ENCODE data around the gene TNFSF13.
A peak's percentile ranks its signal among the peaks of the same experiment; 100 is the strongest.

The TNFSF13 gene

GRCh38 chr17:7562208-7562605 is 3.7 kb downstream of the TNFSF13 start:
- no peak for DNase-seq (ENCODE audit: extremely low read depth, low read depth)
- H3K4me3 ChIP-seq (replicated peaks; ENCODE audit: low read depth, low read length) = peak overlapping the region; percentile 89
- TF ChIP-seq, protein P1, sequence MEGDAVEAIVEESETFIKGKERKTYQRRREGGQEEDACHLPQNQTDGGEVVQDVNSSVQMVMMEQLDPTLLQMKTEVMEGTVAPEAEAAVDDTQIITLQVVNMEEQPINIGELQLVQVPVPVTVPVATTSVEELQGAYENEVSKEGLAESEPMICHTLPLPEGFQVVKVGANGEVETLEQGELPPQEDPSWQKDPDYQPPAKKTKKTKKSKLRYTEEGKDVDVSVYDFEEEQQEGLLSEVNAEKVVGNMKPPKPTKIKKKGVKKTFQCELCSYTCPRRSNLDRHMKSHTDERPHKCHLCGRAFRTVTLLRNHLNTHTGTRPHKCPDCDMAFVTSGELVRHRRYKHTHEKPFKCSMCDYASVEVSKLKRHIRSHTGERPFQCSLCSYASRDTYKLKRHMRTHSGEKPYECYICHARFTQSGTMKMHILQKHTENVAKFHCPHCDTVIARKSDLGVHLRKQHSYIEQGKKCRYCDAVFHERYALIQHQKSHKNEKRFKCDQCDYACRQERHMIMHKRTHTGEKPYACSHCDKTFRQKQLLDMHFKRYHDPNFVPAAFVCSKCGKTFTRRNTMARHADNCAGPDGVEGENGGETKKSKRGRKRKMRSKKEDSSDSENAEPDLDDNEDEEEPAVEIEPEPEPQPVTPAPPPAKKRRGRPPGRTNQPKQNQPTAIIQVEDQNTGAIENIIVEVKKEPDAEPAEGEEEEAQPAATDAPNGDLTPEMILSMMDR (IDR thresholded peaks at IDR 0.05; ENCODE audit: low read depth, low read length, missing control alignments) = no peak

- H3K4me3 ChIP-seq (replicated peaks; ENCODE audit: low read depth, low read length) = peak overlapping the region; percentile 89
- no peak for DNase-seq (ENCODE audit: extremely low read depth, low read depth)
- TF ChIP-seq, protein P1 (IDR thresholded peaks at IDR 0.05; ENCODE audit: low read depth, low read length, missing control alignments) = no peak
Measured at GRCh38 chr17:7563115-7563869, 4.7 kb downstream of the TNFSF13 start.

DNA sequence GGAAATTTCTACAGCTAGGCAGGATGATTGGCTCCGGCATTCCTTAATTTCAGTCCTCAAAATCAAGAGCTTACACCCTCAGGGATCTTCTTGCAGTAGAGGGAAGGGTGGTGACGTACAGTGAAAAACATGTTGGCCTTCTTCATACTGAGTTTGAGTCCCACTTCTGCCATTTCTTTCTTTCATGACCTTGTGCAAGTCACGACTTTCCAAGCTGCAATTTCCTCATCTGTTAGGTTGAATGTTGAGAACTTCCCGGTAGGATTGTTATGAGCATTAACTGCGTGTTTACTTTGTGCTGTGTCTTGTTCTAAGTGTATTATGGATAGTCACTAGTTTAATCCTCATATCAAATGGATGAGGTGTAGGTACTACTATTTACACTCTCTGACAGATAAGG is 11.0 kb downstream of the TNFSF13 start:
- DNase-seq (ENCODE audit: extremely low read depth, low read depth) = no peak
- TF ChIP-seq, protein P1 (IDR thresholded peaks at IDR 0.05; ENCODE audit: low read depth, low read length, missing control alignments) = no peak

GRCh38 chr17:7570351-7570750 is 11.8 kb downstream of the TNFSF13 start:
- TF ChIP-seq, protein P1 (IDR thresholded peaks at IDR 0.05; ENCODE audit: low read depth, low read length, missing control alignments) = no peak
- no peak for DNase-seq (ENCODE audit: extremely low read depth, low read depth)
- no peak overlapping the region for H3K4me3 ChIP-seq (replicated peaks; ENCODE audit: low read depth, low read length)

More for the DNA sequence above, 11.0 kb downstream of the TNFSF13 start:
- no peak overlapping the region for H3K4me3 ChIP-seq (replicated peaks; ENCODE audit: low read depth, low read length)

GRCh38 chr17:7572338-7572587 is 13.7 kb downstream of the TNFSF13 start:
- H3K4me3 ChIP-seq (replicated peaks; ENCODE audit: low read depth, low read length) = peak overlapping the region; percentile 98
- TF ChIP-seq, protein P1 (IDR thresholded peaks at IDR 0.05; ENCODE audit: low read depth, low read length, missing control alignments) = no peak
- DNase-seq (ENCODE audit: extremely low read depth, low read depth) = no peak

DNA sequence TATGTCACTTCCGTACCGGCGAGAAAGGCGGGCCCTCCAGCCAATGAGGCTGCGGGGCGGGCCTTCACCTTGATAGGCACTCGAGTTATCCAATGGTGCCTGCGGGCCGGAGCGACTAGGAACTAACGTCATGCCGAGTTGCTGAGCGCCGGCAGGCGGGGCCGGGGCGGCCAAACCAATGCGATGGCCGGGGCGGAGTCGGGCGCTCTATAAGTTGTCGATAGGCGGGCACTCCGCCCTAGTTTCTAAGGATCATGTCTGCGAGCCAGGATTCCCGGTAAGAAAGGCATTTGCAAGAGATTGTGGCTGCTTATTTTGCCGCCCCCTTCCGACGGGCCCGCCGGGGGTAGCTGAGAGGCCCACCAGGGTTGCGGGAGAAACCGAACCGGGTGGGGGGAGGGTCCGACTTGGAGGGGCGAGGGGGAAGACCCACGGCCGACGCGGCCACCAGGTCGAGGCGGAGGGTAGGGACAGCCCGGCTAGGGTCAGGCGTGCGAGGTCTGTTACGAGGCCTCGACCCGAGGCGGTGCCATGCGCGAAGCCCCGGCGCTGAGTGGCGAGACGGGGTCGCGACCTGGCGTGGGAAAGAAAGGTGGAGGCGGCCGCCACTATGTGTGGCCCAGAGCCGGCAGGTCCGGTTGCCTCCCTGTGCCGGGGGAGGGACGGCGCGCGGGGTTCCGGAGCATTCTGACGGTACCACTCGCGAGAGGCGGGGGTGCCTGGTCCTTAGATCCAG is 14.2 kb downstream of the TNFSF13 start:
- H3K4me3 ChIP-seq (replicated peaks; ENCODE audit: low read depth, low read length) = peak overlapping the region; percentile 98
- TF ChIP-seq, protein P1 (IDR thresholded peaks at IDR 0.05; ENCODE audit: low read depth, low read length, missing control alignments) = no peak
- DNase-seq (ENCODE audit: extremely low read depth, low read depth) = peak; percentile 95

All from HFF-Myc (cell line).